ENCODE results near the gene WDR18.

- TF ChIP-seq CTCF (conservative IDR thresholded peaks at IDR 0.05; ENCODE audit: low read depth, low read length) = no peak
- TF ChIP-seq EZH2 (IDR thresholded peaks at IDR 0.05; ENCODE audit: low read length, unreplicated experiment) = no peak
These were observed 55.7 kb downstream of the WDR18 start, which contains the start of gene ABCA7 for GRCh38 chr19:1039646-1040475.
